IMR-90 (cell line): ENCODE data around the gene RGS17.

Experiments
- CEBPB ChIP-seq: IDR thresholded peaks from 2 replicates; pipeline ENCODE4 v1.6.1; 2012; ENCODE audit warnings: low read depth, low read length, improper control_type of control experiment
- CHD1 ChIP-seq: IDR thresholded peaks from 2 replicates; pipeline ENCODE4 v1.6.1; 2012; ENCODE audit warnings: low read depth, low read length, improper control_type of control experiment
- FOS ChIP-seq: fragments of 150-350 bp; IDR thresholded peaks from 2 replicates; pipeline ENCODE4 v1.6.1; 2016; ENCODE audit warnings: low read depth, low read length
- MAFK ChIP-seq: IDR thresholded peaks from 2 replicates; pipeline ENCODE4 v1.6.1; 2012; ENCODE audit warnings: low read depth, low read length, improper control_type of control experiment
- MXI1 ChIP-seq: IDR thresholded peaks from 2 replicates; pipeline ENCODE4 v1.6.1; 2012; ENCODE audit warnings: low read depth, mild to moderate bottlenecking, low read length, moderate library complexity, borderline replicate concordance
- NFE2L2 ChIP-seq: fragments of 150-350 bp; IDR thresholded peaks from 2 replicates; pipeline ENCODE4 v1.6.1; 2016; ENCODE audit warnings: low read depth, mild to moderate bottlenecking, low read length
- POLR2A ChIP-seq: IDR thresholded peaks from 2 replicates; pipeline ENCODE4 v1.6.1; 2012; ENCODE audit warnings: mild to moderate bottlenecking, low read depth, low read length
- RAD21 ChIP-seq: IDR thresholded peaks from 2 replicates; pipeline ENCODE4 v1.6.1; 2012; ENCODE audit warnings: low read length, improper control_type of control experiment
- RCOR1 ChIP-seq: IDR thresholded peaks from 2 replicates; pipeline ENCODE4 v1.6.1; 2012; ENCODE audit warnings: mild to moderate bottlenecking, low read length, improper control_type of control experiment; ENCODE audit not compliant: insufficient replicate concordance
- RFX5 ChIP-seq: IDR thresholded peaks from 2 replicates; pipeline ENCODE4 v1.8.0; 2012; ENCODE audit warnings: low read depth, mild to moderate bottlenecking, low read length, moderate library complexity
- SMC3 ChIP-seq: fragments of 150-350 bp; IDR thresholded peaks from 2 replicates; pipeline ENCODE4 v1.6.1; 2016; ENCODE audit warnings: low read depth, mild to moderate bottlenecking, antibody characterized with exemption, low read length, moderate library complexity
- TF ChIP-seq, protein P1 (sequence below): fragments of 150-350 bp; IDR thresholded peaks from 2 replicates; pipeline ENCODE4 v1.6.1; 2016; ENCODE audit warnings: low read depth, mild to moderate bottlenecking, low read length, moderate library complexity, borderline replicate concordance
- TF ChIP-seq, protein P2 (sequence below): conservative IDR thresholded peaks from 2 replicates; pipeline ENCODE4 v1.5.1; 2012; ENCODE audit warnings: mild to moderate bottlenecking, low read depth, low read length, improper control_type of control experiment
- TF ChIP-seq, protein P3 (sequence below): fragments of 150-350 bp; IDR thresholded peaks from 2 replicates; pipeline ENCODE4 v1.6.1; 2017; ENCODE audit warnings: mild to moderate bottlenecking, antibody characterized with exemption, low read length, low read depth

DNA sequence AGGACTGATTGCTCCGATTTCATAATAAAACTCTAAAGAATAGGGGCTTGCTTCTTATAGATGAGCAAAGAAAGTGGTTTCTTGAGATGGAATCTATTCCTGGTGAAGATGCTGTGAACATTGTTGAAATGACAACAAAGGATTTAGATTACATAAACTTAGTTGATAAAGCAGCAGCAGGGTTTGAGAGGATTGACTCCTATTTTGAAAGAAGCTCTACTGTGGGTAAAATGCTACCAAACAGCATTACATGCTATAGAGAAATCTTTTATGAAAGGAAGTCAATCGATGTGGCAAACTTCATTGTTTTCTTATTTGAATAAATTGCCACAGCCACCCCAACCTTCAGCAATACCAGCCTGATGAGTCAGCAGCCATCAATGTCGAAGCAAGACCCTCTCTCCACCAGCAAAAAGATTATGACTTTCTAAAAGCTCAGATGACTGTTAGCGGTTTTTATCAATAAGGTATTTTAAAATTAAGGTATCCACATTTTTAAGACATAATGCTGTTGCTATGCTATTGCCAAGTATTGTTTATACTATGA lies 115.9 kb downstream of the RGS17 start:
- no peak for TF ChIP-seq SMC3
- TF ChIP-seq, protein P1, sequence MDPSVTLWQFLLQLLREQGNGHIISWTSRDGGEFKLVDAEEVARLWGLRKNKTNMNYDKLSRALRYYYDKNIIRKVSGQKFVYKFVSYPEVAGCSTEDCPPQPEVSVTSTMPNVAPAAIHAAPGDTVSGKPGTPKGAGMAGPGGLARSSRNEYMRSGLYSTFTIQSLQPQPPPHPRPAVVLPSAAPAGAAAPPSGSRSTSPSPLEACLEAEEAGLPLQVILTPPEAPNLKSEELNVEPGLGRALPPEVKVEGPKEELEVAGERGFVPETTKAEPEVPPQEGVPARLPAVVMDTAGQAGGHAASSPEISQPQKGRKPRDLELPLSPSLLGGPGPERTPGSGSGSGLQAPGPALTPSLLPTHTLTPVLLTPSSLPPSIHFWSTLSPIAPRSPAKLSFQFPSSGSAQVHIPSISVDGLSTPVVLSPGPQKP = no peak
- TF ChIP-seq, protein P2, sequence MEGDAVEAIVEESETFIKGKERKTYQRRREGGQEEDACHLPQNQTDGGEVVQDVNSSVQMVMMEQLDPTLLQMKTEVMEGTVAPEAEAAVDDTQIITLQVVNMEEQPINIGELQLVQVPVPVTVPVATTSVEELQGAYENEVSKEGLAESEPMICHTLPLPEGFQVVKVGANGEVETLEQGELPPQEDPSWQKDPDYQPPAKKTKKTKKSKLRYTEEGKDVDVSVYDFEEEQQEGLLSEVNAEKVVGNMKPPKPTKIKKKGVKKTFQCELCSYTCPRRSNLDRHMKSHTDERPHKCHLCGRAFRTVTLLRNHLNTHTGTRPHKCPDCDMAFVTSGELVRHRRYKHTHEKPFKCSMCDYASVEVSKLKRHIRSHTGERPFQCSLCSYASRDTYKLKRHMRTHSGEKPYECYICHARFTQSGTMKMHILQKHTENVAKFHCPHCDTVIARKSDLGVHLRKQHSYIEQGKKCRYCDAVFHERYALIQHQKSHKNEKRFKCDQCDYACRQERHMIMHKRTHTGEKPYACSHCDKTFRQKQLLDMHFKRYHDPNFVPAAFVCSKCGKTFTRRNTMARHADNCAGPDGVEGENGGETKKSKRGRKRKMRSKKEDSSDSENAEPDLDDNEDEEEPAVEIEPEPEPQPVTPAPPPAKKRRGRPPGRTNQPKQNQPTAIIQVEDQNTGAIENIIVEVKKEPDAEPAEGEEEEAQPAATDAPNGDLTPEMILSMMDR = no peak
- no peak for TF ChIP-seq FOS
- TF ChIP-seq NFE2L2 = no peak
- no peak for TF ChIP-seq POLR2A
- no peak for TF ChIP-seq MAFK
- TF ChIP-seq, protein P3, sequence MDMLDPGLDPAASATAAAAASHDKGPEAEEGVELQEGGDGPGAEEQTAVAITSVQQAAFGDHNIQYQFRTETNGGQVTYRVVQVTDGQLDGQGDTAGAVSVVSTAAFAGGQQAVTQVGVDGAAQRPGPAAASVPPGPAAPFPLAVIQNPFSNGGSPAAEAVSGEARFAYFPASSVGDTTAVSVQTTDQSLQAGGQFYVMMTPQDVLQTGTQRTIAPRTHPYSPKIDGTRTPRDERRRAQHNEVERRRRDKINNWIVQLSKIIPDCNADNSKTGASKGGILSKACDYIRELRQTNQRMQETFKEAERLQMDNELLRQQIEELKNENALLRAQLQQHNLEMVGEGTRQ = no peak
- TF ChIP-seq RFX5 = no peak
- TF ChIP-seq RAD21 = no peak
- TF ChIP-seq RCOR1 = no peak
- no peak for TF ChIP-seq CEBPB
- no peak for TF ChIP-seq MXI1
- TF ChIP-seq CHD1 = no peak
